GDM1 (cell line): ENCODE results near the gene BBC3.
"Not testable (repeated sequence)": the region's sequence is repeated elsewhere in the genome, so short reads cannot be mapped to it uniquely, and the experiment has no call there.

Experiments used
- DNase-seq: peaks from one replicate; lab custom pipeline; 2025; lab: John Stamatoyannopoulos, UW

BBC3 gene, protein sequence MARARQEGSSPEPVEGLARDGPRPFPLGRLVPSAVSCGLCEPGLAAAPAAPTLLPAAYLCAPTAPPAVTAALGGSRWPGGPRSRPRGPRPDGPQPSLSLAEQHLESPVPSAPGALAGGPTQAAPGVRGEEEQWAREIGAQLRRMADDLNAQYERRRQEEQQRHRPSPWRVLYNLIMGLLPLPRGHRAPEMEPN

DNA sequence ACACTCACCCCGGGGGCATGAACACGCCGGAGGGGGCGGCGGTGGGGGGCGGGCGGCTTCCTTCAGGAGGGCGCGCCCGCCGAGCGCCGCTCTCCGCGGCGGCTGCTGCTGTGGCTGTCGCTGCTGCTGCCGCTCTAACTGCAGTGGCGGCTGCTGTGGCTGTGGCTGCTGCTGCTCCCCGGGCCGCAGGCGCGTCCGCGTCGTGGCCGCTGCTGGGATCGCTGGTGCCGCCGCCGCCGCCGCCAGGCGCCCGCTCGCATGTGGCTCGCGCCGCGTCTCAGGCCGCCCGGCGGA, at the start of gene BBC3:
BBC3 (minus strand) TSS at position 279 of the 294 bp plus-strand sequence. CDS start 2,768 bp downstream, outside the sequence.
- DNase-seq, result no peak

DNA sequence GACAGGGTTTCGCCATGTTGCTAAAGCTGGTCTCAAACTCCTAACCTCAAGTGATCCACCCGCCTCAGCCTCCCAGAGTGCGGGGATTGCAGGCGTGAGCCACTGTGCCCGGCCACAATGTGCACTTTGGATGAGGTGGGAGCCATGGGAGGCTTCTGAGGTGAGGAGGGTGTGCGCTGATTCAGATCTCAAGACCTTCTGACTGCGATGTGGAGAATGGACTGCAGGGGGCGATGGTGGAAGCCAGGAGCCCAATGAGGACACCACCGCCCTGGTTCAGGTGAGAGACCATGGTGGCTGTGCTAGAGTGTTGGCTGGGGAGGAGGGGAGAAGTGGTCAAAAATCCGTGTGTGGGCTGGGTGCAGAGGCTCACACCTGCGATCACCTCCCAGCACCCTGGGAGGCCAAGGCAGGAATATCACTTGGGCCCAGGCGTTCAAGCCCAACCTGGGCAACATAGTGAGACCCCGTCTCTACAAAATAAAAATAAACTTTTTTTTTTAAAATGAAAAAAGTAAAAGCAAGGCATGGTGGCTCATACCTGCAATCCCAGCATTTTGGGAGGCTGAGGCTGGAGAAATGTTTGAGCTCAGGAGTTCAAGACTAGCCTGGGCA, 49.3 kb upstream of the BBC3 start:
- no peak for DNase-seq

DNA sequence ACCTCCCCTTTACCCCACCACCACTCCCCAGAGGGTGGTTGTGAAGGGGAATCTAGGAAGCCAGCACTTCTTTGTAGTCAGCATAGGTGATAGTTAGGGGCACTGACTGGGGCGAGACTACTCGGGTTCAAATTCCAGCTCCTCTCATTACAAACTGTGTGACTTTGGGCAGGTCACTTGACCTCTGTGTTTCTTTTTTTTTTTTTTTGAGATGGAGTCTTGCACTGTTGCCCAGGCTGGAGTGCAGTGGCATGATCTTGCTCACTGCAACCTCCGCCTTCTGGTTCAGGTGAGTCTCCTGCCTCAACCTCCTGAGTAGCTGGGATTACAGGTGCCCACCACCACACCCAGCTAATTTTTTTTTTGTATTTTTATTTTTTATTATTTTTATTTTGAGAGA, 45.5 kb upstream of the BBC3 start:
- not testable (repeated sequence) for DNase-seq

DNA sequence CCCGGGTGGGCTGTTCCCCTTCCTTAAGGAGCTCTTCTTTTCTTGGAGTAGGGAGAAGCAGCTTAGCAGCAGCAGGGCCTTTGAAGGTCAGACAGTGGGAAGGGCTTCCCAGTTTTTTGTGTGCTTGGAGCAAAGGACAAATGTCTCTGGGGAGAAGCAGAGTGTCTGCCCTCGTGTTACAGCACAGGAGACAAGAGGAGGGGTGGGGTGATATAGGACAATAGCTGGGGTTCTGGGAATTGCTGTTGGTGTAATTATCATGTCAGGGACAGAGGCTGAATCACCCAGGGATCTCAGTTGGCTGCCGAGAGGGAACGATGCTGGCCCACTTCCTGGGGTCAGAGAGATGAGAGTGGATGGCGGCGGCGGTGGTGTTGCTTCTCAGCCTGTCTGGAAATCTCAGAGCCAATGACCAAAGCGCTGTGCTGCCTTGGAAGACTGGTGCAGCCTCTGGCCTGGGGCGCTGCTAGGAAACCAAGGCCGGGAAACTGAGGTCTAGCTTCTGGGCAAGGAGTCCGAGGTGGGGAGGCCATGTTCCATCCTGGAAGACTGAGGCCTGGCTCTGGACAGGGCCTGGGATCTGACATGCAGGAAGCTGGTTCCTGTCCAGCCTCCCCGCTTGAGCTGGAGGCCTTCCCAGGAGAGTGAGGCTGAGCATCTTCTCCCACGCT, 44.9 kb upstream of the BBC3 start:
- no peak for DNase-seq

DNA sequence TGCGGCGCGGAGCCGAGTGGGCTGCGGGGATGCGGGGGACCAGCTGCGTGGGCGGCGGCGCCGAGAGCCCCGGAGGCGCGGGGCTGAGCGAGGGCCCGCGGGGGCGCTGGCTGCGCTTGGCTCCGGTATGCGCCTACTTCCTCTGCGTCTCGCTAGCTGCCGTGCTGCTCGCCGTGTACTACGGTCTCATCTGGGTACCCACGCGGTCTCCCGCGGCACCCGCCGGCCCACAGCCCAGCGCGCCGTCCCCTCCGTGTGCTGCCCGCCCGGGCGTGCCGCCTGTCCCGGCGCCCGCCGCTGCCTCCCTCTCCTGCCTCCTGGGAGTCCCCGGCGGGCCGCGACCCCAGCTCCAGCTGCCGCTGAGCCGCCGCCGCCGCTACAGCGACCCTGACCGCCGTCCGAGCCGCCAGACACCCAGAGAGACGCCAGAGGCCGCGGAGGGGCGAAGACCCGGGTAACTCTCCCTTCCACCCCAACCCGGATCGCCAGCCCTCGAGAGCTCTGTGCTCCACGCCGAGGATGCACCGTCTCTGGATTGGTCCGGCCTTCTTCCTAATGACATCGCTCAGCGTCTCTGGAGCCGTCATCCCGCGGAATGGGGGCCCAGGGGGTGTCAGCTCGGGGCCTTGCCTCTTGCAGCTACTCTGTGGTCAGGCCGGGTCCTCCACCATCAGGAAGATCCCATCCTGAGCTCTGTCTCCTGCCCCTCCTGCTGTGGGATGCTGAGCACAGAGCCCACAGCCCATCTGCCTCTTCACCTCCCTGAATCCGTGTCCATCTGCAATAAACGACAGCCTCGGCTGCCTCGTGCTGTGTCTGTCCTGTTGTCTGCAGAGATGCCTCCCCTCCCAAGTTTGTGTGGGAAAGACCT, 44.1 kb upstream of the BBC3 start:
- DNase-seq, result no peak

DNA sequence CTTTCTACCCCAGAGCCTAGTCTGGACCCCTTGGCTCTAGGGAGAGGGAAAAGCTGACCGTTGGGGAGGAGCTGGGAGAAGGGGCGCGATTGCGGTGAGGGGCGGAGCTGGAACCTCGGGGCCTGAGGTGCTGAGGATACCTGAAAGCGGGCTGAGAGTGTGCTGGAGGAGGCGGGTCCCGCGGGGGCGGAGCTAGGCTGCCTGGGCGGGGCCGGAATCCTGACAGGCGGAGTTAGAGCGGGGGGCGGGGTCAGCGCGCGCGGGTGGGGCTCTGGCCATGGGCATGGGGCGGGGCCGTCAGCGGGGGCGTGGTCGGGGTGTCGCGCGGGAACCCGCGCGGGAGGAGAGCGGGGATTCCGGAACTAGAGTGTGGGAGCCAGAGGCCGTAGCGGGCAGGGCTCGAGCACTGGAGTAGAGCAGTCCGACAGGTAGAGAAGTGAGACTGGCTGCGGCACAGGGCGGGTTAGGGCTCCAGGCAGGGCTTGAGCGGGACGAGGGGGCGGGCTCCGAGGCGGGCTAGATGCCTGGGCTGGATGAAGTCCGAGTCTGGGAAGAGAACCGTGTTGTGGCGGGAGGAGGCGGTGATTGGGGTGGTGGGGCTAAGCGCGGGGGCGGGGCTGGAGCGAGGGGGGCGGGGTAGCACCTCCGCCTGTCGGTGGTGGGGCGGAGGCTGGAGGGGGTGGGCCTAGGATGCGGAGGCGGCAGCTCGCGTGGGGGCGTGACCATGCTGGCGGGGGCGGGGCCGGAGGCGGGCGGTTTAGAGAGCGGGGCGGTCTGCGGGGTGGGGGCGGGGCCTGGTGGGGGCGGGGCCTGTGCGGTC, 43.3 kb upstream of the BBC3 start, which contains the start of gene INAFM1:
INAFM1 (plus strand) TSS at position 815 of the 820 bp plus-strand sequence. CDS start 35 bp downstream, outside the sequence.
- peak; percentile 90 for DNase-seq

DNA sequence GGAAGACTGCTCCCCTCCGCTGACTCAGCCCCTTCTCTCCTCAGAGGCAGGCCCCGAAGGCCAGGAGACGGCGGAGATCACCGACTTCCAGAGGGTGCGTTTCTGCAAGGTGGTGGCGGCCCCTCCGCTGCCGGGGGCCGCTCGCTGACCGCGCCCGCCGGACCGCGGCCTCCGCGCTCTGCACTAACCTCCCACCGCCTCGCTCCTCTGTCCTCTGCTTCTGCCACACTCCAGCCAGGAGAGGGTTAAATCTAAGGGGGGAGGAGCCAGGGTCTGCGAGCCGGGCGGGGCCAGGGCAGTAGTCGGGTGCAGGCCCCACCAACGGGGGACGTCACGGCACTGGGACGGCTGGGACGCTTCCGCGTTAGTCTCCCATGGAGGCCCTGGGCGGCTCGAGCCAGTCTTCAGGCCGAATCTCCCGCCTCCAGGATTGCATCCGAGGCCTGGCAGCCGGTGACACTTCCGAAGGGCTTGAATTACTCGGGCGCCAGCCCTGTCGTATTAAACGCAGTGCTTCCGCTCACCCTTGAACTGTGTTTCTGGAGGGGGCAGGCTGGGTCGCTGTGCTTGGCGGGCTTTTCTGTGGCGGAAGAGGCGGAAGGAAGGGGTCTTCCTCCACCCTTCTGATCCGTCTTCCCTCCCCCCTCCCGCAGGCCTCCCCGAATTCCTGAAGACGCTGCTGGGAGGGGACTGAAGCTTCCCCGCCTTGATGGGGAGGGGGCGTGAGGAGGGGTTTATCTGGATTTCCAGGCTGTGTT, 42.5 kb upstream of the BBC3 start:
- DNase-seq, result peak; percentile 89

DNA sequence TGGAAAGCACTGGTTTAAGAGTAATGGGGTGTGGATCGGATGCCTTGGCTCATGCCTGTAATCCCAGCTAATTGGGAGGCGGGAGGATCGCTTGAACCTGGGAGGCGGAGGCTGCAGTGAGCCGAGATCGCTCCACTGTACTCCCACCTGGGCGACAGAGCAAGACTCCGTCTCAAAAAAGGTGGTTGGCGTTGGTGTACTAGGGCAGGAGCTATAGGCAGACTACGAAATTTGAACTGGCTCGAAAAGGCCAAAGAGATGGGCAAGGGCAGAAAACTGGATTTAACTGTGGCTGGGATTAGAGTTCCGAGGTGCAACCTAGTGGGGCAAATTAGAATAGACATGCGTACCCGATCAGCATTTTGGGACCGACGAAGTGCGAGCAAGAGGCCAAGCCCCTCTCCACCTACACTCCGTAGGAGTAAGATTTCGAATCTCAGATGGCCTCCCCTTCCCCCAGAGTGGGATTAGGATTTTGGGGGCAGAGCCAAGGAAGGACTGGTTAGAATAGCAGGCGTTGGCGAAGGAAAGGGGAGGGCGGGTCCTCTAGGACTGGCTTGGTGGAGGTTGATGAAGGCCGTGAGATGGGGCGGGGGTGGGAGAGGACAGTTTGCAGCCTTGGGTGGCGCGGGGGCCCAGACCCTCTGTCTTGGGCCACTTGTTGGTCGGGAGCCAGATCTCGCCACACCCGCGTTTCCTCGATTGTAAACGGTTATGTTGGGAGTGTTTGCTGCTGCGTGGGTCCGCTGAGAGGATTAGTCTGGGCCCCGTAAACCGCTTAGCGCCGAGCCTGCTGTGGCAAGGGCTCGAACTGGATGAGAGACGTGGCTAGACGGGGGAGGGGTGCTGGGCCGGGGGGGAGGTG, 41.7 kb upstream of the BBC3 start:
- no peak for DNase-seq

DNA sequence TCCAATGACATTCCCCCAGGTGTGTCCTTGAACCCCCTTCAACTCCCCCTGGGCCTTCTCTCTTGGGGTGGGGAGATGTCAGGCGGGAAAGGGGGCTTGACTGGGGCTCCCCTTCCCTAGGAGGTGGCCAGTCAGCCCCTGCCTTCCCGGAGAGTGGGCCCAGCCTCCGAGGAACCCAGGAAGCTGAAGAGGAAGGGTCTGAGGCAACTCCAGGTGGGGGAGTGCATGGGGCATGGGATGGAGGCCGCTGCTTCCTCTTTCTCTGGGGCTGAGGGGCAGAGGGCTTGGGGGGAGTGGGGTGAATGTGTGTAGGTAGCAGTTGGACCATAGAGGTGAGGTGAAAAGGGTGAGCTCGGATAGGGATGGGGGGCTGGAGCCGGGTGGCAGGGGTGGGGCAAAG, 41.0 kb upstream of the BBC3 start:
- no peak for DNase-seq

DNA sequence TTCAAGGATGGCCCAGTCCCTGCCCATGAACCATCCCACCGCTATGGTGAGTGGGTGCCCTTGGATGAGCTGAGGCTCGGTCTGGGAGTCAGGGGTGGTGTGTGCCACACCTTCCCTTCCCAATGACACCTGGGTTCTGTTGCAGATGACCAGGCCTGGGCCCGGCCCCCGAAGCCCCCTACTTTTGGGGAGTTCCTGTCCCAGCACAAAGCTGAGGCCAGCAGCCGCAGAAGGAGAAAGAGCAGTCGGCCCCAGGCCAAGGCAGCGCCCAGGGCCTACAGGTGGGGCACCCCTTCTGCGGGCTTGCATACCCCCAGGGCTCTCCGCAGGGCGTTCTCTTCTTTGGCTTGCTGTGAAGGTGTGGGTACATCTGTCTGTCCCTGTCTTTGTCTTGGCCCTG, 39.4 kb upstream of the BBC3 start:
- no peak for DNase-seq

DNA sequence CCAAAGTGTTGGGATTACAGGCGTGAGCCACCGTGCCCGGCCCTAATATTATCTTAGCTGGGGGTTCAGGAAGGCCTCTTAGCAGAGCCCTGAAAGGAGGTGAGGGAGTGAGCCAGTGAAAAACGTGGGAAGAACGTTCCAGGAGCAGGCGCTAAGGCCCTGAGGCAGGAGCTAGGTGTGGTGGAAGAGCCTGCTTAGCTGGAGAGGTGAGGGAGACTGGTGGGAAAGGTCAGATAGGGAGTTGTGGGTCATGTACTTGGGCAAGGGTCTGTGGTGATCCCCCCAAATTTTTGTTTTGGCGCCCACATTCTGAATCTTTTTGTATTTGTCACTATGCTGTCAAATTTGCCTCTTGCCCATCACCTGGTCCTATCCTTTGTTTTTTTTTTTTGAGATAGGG, 38.6 kb upstream of the BBC3 start:
- no peak for DNase-seq

DNA sequence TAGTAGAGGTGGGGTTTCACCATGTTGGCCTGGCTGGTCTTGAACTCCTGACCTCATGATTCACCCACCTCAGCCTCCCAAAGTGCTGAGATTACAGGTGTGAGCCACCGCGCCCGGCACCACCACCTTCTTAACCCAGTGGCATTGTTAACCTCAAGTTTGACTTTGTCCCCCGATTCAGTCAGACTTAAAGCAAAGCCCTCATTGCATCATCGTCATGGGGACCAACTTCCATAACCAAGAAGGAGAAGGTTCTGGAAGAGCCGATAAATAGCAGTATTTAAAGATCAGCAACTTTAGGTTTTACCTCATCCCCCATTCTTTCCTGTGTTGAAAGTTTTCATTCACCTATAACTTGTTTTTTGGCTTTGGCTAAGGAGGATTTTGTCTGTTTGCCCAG, 37.0 kb upstream of the BBC3 start:
- no peak for DNase-seq

DNA sequence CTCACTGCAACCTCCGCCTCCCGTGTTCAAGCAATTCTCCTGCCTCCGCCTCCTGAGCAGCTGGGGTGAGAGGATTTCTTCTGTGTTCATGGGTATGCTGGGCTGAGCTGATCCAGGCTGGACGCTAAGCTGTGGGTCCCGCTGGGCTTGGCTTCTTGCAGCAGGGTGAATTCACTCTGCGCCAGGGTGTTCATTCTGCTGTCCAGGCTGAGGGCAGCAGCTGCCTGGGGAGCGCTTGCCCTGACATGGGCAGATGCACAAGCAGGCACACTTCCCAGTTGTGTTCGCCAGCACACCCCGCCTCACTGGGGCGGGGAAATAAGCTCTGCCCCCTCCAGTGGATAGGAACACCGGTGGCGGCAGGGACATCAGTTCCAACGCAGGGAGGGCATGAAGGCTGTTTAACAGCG, 36.4 kb upstream of the BBC3 start:
- DNase-seq, result no peak

DNA sequence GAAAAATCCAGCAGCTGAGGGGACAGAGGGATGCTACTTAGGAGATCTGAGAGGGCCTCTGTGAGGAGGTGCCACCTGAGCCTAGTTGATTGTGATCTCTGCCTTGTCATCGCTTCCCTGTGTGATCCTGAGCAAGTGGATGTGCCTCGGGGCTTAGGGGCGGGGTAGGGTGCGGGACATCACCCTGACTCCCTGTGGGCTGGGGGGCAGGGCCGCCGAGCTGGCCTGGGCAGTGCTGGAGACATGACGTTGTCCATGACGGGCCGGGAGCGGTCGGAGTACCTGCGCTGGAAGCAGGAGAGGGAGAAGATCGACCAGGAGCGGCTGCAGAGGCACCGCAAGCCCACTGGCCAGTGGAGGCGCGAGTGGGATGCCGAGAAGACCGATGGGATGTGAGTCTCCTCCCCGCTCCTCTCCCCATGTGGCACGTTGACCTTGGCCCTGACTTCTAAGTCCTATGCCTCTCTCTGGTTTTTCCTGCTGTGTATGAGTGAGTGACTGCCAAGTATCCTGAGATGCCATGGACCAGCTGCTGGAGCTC, 35.5 kb upstream of the BBC3 start:
- no peak for DNase-seq

DNA sequence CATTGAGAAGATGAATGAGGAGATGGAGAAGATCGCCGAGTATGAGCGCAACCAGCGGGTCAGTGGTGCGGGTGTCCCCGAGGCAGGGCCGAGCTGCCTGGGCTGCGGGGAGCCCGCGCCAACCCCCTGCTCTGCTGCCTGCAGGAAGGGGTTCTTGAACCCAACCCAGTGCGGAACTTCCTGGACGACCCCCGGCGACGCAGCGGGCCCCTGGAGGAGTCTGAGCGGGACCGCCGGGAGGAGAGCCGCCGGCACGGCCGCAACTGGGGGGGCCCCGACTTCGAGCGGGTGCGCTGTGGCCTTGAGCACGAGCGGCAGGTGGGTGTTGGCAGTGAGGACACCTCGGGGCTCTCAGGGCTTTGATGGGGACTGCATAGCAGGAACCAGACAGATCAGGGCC, 33.6 kb upstream of the BBC3 start:
- DNase-seq, result no peak

DNA sequence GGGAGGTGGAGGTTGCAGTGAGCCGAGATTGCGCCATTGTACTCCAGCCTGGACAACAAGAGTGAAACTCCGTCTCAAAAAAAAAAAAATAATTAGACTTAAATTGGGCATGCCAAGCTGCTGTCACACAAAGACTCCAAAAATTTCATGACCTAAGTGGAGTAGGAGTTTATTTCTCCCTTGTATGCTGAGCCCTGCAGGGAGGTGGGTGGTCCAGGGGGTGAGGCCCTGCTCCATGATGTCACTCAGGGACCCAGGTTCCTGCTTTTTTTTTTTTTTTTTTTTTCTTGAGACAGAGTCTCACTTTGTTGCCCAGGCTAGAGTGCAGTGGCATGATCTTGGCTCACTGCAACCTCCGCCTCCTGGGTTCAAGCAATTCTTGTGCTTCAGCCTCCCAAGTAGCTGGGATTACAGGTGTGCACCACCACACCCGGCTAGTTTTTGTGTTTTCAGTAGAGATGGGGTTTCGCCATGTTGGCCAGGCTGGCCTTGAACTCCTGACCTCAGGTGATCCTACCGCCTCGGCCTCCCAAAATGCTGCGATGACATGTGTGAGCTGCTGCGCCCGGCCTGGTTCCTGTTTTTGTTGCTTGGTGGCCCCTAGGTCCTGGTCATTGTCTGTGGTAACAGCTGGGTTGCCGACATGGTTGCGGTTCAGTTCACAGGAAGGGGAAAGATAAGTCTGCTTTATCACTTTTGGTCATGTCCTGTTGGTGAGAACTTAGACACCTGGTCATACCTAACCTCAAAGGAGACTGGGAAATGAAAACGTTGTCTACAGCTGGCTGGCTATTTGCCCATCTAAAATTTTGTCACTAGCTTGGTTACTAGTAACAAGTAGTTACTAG, 31.2 kb upstream of the BBC3 start:
- not testable (repeated sequence) for DNase-seq

DNA sequence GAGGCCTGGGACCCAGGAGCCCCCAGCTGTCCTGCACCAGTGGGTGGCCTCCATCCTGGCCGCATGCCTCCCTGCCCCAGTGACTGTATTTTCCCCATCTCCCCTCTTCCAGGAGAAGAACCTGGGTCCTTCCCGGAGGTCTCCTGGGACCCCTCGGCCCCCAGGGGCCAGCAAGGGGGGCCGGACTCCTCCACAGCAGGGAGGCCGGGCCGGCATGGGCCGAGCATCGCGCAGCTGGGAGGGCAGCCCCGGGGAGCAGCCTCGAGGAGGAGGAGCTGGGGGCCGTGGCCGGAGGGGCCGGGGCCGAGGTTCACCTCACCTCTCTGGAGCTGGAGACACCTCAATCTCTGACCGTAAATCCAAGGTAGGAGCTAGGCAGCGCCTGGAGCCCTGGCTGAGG, 29.5 kb upstream of the BBC3 start:
- DNase-seq, result no peak

DNA sequence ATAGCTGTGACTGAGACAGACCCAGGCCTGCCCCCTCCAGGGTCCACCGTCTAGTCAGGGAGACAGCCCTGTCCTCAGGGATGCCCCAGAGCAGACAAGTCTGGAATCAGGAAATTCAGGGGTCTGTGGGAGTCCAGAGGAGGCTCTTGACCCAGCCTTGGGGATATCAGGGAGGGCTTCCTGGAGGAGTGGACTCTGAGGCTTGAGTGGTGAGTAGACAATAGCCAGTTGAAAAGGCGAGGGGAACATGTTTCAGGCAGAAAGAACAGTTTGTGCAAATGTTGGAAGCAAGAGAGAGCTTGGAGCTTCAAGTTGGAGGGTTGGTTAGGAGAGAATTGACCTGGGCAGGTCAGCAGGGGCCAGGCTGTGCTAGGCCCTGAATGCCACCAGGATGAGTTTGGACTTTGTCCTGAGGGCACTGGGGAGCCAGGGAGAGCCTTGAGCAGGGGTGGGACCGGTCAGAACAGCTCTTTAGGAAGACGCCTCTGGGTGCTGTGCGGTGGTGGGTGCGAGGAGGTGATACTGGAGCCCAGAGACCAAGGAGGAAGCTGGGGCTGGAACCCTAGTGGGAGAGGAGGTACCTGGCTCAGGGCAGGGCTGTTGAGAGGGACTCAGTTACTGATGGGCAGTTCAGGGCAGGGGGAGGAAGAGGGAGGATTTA, 28.0 kb upstream of the BBC3 start:
- no peak for DNase-seq
